Measurements from ENCODE around the gene MRPL24.
A peak's percentile ranks its signal among the peaks of the same experiment; 100 is the strongest.
"Not testable (repeated sequence)": the region's sequence is repeated elsewhere in the genome, so short reads cannot be mapped to it uniquely, and the experiment has no call there.

The MRPL24 gene

GRCh38 chr1:156760092-156760795, 19.4 kb upstream of the MRPL24 start:
- DNase-seq, result no peak

GRCh38 chr1:156757572-156758253, 16.8 kb upstream of the MRPL24 start:
- not testable (repeated sequence) for DNase-seq

- DNase-seq, result no peak
These were observed 15.5 kb upstream of the MRPL24 start for GRCh38 chr1:156756355-156756754.

GRCh38 chr1:156755527-156755950, 14.7 kb upstream of the MRPL24 start:
- DNase-seq, result no peak

- no peak for DNase-seq
These were observed 13.3 kb upstream of the MRPL24 start for GRCh38 chr1:156754219-156754618.

- no peak for DNase-seq
These were observed 12.1 kb upstream of the MRPL24 start for GRCh38 chr1:156752843-156753482.

GRCh38 chr1:156751757-156752481, 11.0 kb upstream of the MRPL24 start:
- peak; percentile 57 to 99 (median 96) for DNase-seq

- no peak for DNase-seq
These were observed 10.5 kb upstream of the MRPL24 start, which contains the start of gene HDGF for GRCh38 chr1:156751451-156751756. Gene HDGF, minus strand, starts transcription at chr1:156751675. Its CDS starts 246 bp downstream, at chr1:156751429.

GRCh38 chr1:156750711-156751450, 10.0 kb upstream of the MRPL24 start:
- DNase-seq, result peak in 41 of 56 donors; percentile 7 to 77 (median 59)

GRCh38 chr1:156750191-156750672, 9.3 kb upstream of the MRPL24 start:
- peak in 2 of 56 donors; percentile 11 to 14 for DNase-seq

GRCh38 chr1:156749419-156750118, 8.7 kb upstream of the MRPL24 start:
- no peak for DNase-seq

GRCh38 chr1:156748670-156749418, 8.0 kb upstream of the MRPL24 start:
- peak in 26 of 56 donors; percentile 8 to 55 (median 34) for DNase-seq

GRCh38 chr1:156747742-156748669, 7.1 kb upstream of the MRPL24 start:
- peak in 2 of 56 donors; percentile 26 to 48 for DNase-seq

GRCh38 chr1:156746728-156747631, 6.1 kb upstream of the MRPL24 start:
- peak in 54 of 56 donors; percentile 34 to 88 (median 78) for DNase-seq

- no peak for DNase-seq
These were observed 5.5 kb upstream of the MRPL24 start for GRCh38 chr1:156746406-156746727.

GRCh38 chr1:156745881-156746280, 5.0 kb upstream of the MRPL24 start:
- no peak for DNase-seq

- DNase-seq, result no peak
These were observed 4.0 kb upstream of the MRPL24 start for GRCh38 chr1:156744786-156745419.
